ENCODE measurements around the gene ANKRD13A. TPM values are rescaled to one million over a fixed set of nuclear protein-coding genes. Genes with fewer than 3 reads are reported as not detected.
"Not testable (repeated sequence)": the region's sequence is repeated elsewhere in the genome, so short reads cannot be mapped to it uniquely, and the experiment has no call there.

Gene ANKRD13A
- total RNA-seq, 1 experiment from 2014 or later: 19.9 TPM

- ChIA-PET POLR2A (no interaction called here), RAD21 (ENCODE audit: low non-redundant PET in 1 of 2, low total read pairs in 2 of 2, uncharacterized antibody in 2 of 2, unreplicated experiment in 2 of 2) (no interaction called here), CTCF (no interaction called here)
- no peaks in the 10 kb centered on the region for H3K9me2 ChIP-seq (ENCODE audit: insufficient read depth)
- DNase-seq (ENCODE audit: low read depth, low spot score): no peak
- H3K4me2 ChIP-seq (ENCODE audit: low read length): no peak overlapping the region
- H3K79me2 ChIP-seq (ENCODE audit: insufficient read depth, low read length): no peaks in the 10 kb centered on the region
- H3K9ac ChIP-seq (ENCODE audit: low read length): no peak overlapping the region
- no peaks in the 10 kb centered on the region for H4K20me1 ChIP-seq (ENCODE audit: insufficient read depth)
- no peaks in the 10 kb centered on the region for H3K4me1 ChIP-seq (ENCODE audit: control insufficient read depth in 1 of 2, insufficient read depth in 2 of 2, low read length in 2 of 2)
- no peak overlapping the region for H3K27ac ChIP-seq (ENCODE audit: low read depth, low read length)
- H3K27me3 ChIP-seq (ENCODE audit: insufficient read depth, low read length): no peaks in the 10 kb centered on the region; the same call in 1 of the 2 replicates
- no peak for ATAC-seq
- TF ChIP-seq CEBPB (IDR thresholded peaks at IDR 0.05; ENCODE audit: low read depth) (no peak), SRF (IDR thresholded peaks at IDR 0.05; ENCODE audit: low read depth) (no peak)
- TF ChIP-seq, protein P1, sequence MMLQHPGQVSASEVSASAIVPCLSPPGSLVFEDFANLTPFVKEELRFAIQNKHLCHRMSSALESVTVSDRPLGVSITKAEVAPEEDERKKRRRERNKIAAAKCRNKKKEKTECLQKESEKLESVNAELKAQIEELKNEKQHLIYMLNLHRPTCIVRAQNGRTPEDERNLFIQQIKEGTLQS (IDR thresholded peaks at IDR 0.05): no peak
- TF ChIP-seq, protein P2, sequence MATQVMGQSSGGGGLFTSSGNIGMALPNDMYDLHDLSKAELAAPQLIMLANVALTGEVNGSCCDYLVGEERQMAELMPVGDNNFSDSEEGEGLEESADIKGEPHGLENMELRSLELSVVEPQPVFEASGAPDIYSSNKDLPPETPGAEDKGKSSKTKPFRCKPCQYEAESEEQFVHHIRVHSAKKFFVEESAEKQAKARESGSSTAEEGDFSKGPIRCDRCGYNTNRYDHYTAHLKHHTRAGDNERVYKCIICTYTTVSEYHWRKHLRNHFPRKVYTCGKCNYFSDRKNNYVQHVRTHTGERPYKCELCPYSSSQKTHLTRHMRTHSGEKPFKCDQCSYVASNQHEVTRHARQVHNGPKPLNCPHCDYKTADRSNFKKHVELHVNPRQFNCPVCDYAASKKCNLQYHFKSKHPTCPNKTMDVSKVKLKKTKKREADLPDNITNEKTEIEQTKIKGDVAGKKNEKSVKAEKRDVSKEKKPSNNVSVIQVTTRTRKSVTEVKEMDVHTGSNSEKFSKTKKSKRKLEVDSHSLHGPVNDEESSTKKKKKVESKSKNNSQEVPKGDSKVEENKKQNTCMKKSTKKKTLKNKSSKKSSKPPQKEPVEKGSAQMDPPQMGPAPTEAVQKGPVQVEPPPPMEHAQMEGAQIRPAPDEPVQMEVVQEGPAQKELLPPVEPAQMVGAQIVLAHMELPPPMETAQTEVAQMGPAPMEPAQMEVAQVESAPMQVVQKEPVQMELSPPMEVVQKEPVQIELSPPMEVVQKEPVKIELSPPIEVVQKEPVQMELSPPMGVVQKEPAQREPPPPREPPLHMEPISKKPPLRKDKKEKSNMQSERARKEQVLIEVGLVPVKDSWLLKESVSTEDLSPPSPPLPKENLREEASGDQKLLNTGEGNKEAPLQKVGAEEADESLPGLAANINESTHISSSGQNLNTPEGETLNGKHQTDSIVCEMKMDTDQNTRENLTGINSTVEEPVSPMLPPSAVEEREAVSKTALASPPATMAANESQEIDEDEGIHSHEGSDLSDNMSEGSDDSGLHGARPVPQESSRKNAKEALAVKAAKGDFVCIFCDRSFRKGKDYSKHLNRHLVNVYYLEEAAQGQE (IDR thresholded peaks at IDR 0.05; ENCODE audit: low read depth): no peak
- H3K36me3 ChIP-seq (ENCODE audit: control insufficient read depth in 1 of 2, insufficient read depth in 2 of 2, low read length in 2 of 2): no peaks in the 10 kb centered on the region
- intact Hi-C loops (cut with micrococcal nuclease): no loop called here
- no peak overlapping the region for H2AFZ ChIP-seq (ENCODE audit: low read depth, low read length, poor library complexity, severe bottlenecking)
- BruUV-seq (replicated peaks): no TSS peak
- no peaks in the 10 kb centered on the region for H3K9me3 ChIP-seq (ENCODE audit: control insufficient read depth in 1 of 2, insufficient read depth in 1 of 2, low read depth in 1 of 2, low read length in 2 of 2)
- H3K4me3 ChIP-seq (replicated peaks in 1 of 2; ENCODE audit: low read depth in 1 of 2, low read length in 2 of 2): no peak overlapping the region
Observed at GRCh38 chr12:110084314-110085015, 85.2 kb downstream of the ANKRD13A start.

DNA sequence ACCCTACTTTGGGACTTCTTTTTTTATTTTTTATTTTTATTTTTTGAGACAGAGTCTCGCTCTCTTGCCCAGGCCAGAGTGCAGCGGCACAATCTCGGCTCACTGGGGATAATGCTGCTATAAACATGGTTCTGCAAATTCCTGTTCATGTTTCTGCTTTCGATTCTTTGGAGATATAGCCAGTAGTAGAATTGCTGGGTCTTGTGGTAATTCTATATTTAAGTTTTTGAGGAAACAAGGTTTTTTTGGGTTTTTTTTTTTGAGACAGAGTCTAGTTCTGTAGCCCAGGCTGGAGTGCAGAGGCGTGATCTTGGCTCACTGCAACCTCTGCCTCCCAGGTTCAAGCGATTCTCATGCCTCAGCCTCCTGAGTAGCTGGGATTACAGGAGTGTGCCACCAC is 89.0 kb downstream of the ANKRD13A start:
- CTCF ChIA-PET; H3K79me2 ChIP-seq (ENCODE audit: insufficient read depth, low read length); H3K4me1 ChIP-seq (ENCODE audit: control insufficient read depth in 1 of 2, insufficient read depth in 2 of 2, low read length in 2 of 2); BruUV-seq (replicated peaks); H3K27ac ChIP-seq (ENCODE audit: low read depth, low read length); intact Hi-C loops (cut with micrococcal nuclease); H2AFZ ChIP-seq (ENCODE audit: low read depth, low read length, poor library complexity, severe bottlenecking); H3K9me2 ChIP-seq (ENCODE audit: insufficient read depth); RAD21 ChIA-PET (ENCODE audit: low non-redundant PET in 1 of 2, low total read pairs in 2 of 2, uncharacterized antibody in 2 of 2, unreplicated experiment in 2 of 2); H4K20me1 ChIP-seq (ENCODE audit: insufficient read depth); H3K27me3 ChIP-seq (ENCODE audit: insufficient read depth, low read length); DNase-seq (ENCODE audit: low read depth, low spot score); ATAC-seq; POLR2A ChIA-PET; H3K9me3 ChIP-seq (ENCODE audit: control insufficient read depth in 1 of 2, insufficient read depth in 1 of 2, low read depth in 1 of 2, low read length in 2 of 2); H3K9ac ChIP-seq (ENCODE audit: low read length); H3K4me3 ChIP-seq (replicated peaks in 1 of 2; ENCODE audit: low read depth in 1 of 2, low read length in 2 of 2); H3K4me2 ChIP-seq (ENCODE audit: low read length); H3K36me3 ChIP-seq (ENCODE audit: control insufficient read depth in 1 of 2, insufficient read depth in 2 of 2, low read length in 2 of 2): not testable (repeated sequence)
